Kidney (tissue), 14 donors: ENCODE data around the gene GRM1. TPM values are rescaled to one million over a fixed set of nuclear protein-coding genes. Genes with fewer than 3 reads are reported as not detected.

Source experiments
- DNase-seq, 5 donors: peaks; one replicate each; pipeline ENCODE4 v3.0.0-alpha.2; 2013 to 2020
- FAIRE-seq: peaks from 2 replicates; lab custom pipeline; 2012; peaks lifted over from hg19 to GRCh38; lab: Jason Lieb, UNC
- H3K27ac ChIP-seq, 2 donors: one replicate each; pipeline ENCODE4 v1.7.0; 2013; ENCODE audit warnings: low read depth in 2 of 2, low read length in 2 of 2, inconsistent platforms in 1 of 2
- H3K27me3 ChIP-seq: one replicate; pipeline ENCODE4 v1.7.1; 2013; ENCODE audit warnings: low read length, inconsistent platforms; ENCODE audit not compliant: control insufficient read depth, insufficient read depth
- H3K36me3 ChIP-seq, 3 donors: one replicate each; pipeline versions ENCODE4 v1.7.0 to v1.7.1; 2013; ENCODE audit warnings: low read length in 3 of 3, control low read depth in 1 of 3, inconsistent platforms in 1 of 3; ENCODE audit not compliant: insufficient read depth in 3 of 3, control insufficient read depth in 2 of 3
- H3K4me1 ChIP-seq, 3 donors: one replicate each; pipeline versions ENCODE4 v1.7.0 to v1.7.1; 2013; ENCODE audit warnings: low read length in 3 of 3, inconsistent platforms in 1 of 3, low read depth in 1 of 3; ENCODE audit not compliant: control insufficient read depth in 2 of 3, insufficient read depth in 2 of 3
- H3K4me3 ChIP-seq, 3 donors: one replicate each; pipeline versions ENCODE4 v1.7.0 to v1.8.1; 2013; ENCODE audit warnings: low read length in 3 of 3, control low read depth in 1 of 3, inconsistent platforms in 1 of 3
- H3K9ac ChIP-seq, 3 donors: one replicate each; pipeline versions ENCODE4 v1.7.0 to v1.7.1; 2013; ENCODE audit warnings: low read length in 3 of 3, control low read depth in 1 of 3, inconsistent platforms in 1 of 3
- H3K9me3 ChIP-seq, 3 donors: one replicate each; pipeline versions ENCODE4 v1.7.0 to v1.7.1; 2013; ENCODE audit warnings: low read length in 3 of 3, control low read depth in 1 of 3, inconsistent platforms in 1 of 3; ENCODE audit not compliant: control insufficient read depth in 2 of 3, insufficient read depth in 1 of 3
- CTCF ChIP-seq: IDR thresholded peaks from 3 replicates; pipeline ENCODE4 v1.5.1; 2012; ENCODE audit warnings: mild to moderate bottlenecking, moderate library complexity, borderline replicate concordance; ENCODE audit not compliant: insufficient read depth; ENCODE audit errors: extremely low read depth
- intact Hi-C: fragments of 100-400 bp; cut with DNase I; formaldehyde crosslinking; loops from one replicate; pipeline ENCODE4 v1.11.1; 2022
- polyA plus RNA-seq: library from polyadenylated mRNA; stranded (reverse); fragments of 350-450 nt; fragmentation: Illumina TruSeq; extraction: RNeasy Lipid Tissue Mini Kit (QIAGEN cat#74804); gene quantifications from one replicate; pipeline ENCODE4 v1.2.3, GENCODE V29; 2014; ENCODE audit warnings: low read depth, low replicate concordance; ENCODE audit not compliant: insufficient read depth
- total RNA-seq: library from RNA; stranded (reverse); fragmentation: NEBNext Ultra II Directional; extraction: Animal tissue kit (Norgen Biotek cat#: 25700); gene quantifications from one replicate; pipeline ENCODE4 v1.2.1, GENCODE V29; 2021
- donor health status: control.
- donor health status: control.
- donor health status: control.
- donor health status: control.
- donor health status: control.
- donor health status: DM: yes; HTN: yes; CAD: no.
- donor health status: Normal renal cell carcinoma (clear cell type).

The GRM1 gene
- total and polyA plus RNA-seq, 2 donors from 2014 or later: 0.19 to 0.82 TPM

- FAIRE-seq (no peak), DNase-seq (no peak)
- Histone ChIP-seq H3K4me1 (no peaks in the 10 kb centered on the region), H3K4me3 (no peak overlapping the region), H3K9me3 (no peaks in the 10 kb centered on the region), H3K9ac (no peak overlapping the region), H3K36me3 (no peaks in the 10 kb centered on the region), H3K27me3 (no peaks in the 10 kb centered on the region), H3K27ac (no peak overlapping the region)
- TF ChIP-seq CTCF: no peak
- intact Hi-C loops: no loop called here
These were observed 275.3 kb downstream of the GRM1 start for GRCh38 chr6:146304181-146304580.

GRCh38 chr6:146305092-146305491 is 276.2 kb downstream of the GRM1 start:
- Histone ChIP-seq H3K36me3 (no peaks in the 10 kb centered on the region), H3K4me1 (no peaks in the 10 kb centered on the region), H3K27ac (no peak overlapping the region), H3K9me3 (no peaks in the 10 kb centered on the region), H3K27me3 (no peaks in the 10 kb centered on the region), H3K4me3 (no peak overlapping the region), H3K9ac (no peak overlapping the region)
- intact Hi-C loops: no loop called here
- no peak for TF ChIP-seq CTCF
- DNase-seq: no peak
- FAIRE-seq: no peak

GRCh38 chr6:146305951-146306350 is 277.1 kb downstream of the GRM1 start:
- H3K9ac ChIP-seq: no peak overlapping the region
- H3K4me3 ChIP-seq: no peak overlapping the region
- no peak for TF ChIP-seq CTCF
- no peaks in the 10 kb centered on the region for H3K27me3 ChIP-seq
- intact Hi-C loops: no loop called here
- no peaks in the 10 kb centered on the region for H3K9me3 ChIP-seq
- no peak for FAIRE-seq
- no peak for DNase-seq
- no peaks in the 10 kb centered on the region for H3K4me1 ChIP-seq
- no peak overlapping the region for H3K27ac ChIP-seq
- H3K36me3 ChIP-seq: no peaks in the 10 kb centered on the region

GRCh38 chr6:146310628-146311027 is 281.8 kb downstream of the GRM1 start:
- intact Hi-C loops: no loop called here
- FAIRE-seq (no peak), DNase-seq (no peak)
- H3K4me1 ChIP-seq: no peaks in the 10 kb centered on the region
- no peaks in the 10 kb centered on the region for H3K9me3 ChIP-seq
- no peak overlapping the region for H3K4me3 ChIP-seq
- no peaks in the 10 kb centered on the region for H3K36me3 ChIP-seq
- H3K27ac ChIP-seq: no peak overlapping the region
- TF ChIP-seq CTCF: no peak
- H3K9ac ChIP-seq: no peak overlapping the region
- no peaks in the 10 kb centered on the region for H3K27me3 ChIP-seq
